NCI-H1694 treated with DMSO at 0.1 percent for 48 hours (cell line): ENCODE measurements around the gene STRN3.
A peak's percentile ranks its signal among the peaks of the same experiment; 100 is the strongest.
"Not testable (repeated sequence)": the region's sequence is repeated elsewhere in the genome, so short reads cannot be mapped to it uniquely, and the experiment has no call there.

ENCODE experiments used
- DNase-seq: peaks from one replicate; lab custom pipeline; 2025; lab: John Stamatoyannopoulos, UW

Gene STRN3

DNA sequence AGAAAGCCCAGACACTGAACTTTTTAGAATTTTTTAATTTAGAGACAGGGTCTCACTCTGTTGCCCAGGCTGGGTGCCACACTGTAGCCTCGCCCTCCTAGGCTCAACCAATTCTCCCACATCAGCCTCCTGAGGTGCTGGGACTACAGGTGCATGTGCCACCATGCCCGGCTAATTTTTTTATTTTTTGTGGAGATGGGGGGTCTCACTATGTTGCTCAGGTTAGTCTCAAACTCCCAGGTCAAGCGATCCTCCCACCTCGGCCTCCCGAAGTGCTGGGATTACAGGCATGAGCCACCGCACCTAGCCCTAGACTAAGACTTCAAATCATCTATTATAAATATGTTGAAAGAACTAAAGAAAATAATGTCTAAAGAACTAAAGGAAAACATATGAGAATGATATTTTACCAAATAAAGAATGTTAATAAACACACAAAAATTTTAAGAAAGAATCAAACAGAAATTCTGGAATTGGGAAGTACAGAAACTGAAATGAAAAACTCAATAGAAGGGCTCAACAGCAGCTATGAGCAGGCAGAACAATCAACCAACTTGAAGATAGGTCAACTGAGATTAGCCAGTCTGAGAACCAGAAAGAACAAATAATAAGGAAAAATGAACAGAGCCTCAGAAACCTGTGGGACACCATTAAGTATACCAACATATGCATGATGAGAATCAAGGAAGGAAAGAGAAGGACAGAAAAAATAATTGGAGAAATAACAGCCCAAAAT is 27.0 kb downstream of the STRN3 start:
- DNase-seq, result no peak

DNA sequence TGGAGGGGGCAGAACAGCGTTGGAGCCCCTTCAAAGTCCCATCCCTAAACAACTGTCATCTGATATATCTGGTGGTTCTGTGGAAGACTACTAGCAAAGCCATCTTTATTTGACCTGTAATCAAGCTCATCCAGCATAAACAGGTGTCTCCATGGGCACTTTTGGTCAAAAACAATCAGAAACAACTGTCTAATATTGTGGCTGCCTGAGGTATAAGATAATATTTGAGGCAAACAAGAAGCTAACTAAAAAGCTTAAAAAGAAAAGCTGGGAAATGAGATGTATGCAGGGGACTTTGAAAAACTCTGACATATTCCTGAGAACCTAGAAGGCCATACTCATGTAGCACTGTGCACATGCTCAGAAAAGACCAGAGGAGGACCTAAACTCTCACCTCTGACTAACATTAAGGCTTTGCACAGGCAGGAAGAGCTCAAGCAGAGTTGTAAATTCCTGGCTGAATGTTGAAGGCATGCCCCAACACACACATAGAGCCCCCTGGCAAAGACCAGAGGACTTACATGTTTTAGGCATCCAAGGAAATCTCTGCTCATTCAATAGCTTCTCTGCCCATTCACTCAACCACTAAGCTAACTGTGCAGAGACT is 28.0 kb downstream of the STRN3 start:
- DNase-seq, result no peak

- DNase-seq, result no peak
Measured at GRCh38 chr14:30996892-30997659, 29.1 kb downstream of the STRN3 start.

DNA sequence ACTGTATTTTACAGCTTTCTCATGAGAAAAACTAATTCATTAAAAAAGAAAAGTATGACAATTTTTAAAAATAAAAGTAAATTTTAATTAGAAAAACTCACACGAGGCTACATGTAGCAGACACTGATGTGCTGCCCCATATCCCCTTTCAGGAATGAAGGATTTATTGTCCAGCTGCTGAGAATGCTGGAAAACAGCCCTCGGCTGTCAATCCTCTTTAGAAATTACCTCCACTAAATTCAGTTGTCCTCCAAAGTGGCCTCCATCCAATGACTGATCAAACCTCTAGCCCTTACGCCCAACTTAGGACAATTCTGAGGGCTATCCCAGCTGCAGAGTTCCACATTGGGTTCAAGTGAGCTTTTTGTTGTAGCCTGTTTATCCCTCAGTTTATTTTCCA is 30.5 kb downstream of the STRN3 start:
- DNase-seq, result no peak

- no peak for DNase-seq
Measured at GRCh38 chr14:30994681-30995620, 31.2 kb downstream of the STRN3 start.

DNA sequence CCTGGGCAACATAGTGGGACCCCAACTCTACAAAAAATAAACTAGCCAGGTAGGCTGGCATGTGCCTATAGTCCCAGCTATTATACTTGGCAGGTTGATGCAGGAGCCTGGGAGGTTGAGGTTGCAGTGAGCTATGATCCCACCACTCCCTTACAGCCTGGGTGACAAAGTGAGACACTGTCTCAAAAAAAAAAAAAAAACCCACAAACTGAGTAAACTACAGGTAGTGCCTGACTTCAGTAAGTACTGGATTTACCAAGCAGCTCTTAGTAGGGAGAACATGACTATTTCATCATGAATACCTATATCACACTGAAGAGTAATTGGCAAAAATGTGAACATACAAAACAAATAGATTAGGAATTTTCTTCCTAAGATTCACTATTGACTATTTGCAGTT is 33.1 kb downstream of the STRN3 start:
- DNase-seq, result no peak

- DNase-seq, result no peak
Measured at GRCh38 chr14:30991408-30991807, 34.8 kb downstream of the STRN3 start.

DNA sequence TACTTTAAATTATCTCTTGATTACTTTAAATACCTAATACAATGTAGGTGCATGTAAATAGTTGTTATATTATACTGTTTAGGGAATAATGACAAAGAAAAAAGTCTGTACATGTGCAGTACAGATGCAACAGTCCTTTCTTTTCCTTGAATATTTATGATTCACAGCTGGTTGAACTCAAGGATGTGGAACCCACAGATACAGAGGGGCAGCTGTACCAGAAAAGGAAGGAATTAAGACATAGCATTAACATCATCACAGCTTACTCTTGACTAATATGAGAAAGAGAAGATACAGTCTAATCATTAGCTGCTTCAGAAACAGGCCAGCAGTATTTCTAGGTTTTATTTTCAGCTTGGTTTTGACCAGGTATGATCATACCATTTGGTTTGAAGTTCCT is 35.4 kb downstream of the STRN3 start:
- DNase-seq, result no peak

- DNase-seq, result no peak
Measured at GRCh38 chr14:30988509-30988908, 37.7 kb downstream of the STRN3 start.

DNA sequence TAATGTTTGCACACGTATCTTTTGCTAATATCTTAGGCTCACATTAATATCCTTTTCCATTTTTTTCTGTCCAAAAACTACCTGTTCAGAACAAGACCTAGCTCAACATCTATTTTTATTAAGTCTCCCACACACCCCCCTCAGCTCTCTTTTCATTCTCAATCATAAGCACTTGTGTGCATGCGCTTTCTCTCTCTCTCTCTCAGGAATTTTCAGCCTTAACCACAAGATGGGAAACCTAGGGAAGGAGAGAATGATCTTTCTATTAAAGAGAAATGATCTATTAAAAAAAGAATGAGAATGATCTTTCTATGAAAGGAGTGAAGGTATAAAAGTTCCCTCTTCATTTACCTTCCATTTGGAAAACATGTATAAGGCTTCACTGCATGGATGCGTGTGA is 40.4 kb downstream of the STRN3 start:
- DNase-seq, result no peak

GRCh38 chr14:30983858-30984257 is 42.3 kb downstream of the STRN3 start:
- no peak for DNase-seq

GRCh38 chr14:30982533-30982932 is 43.6 kb downstream of the STRN3 start:
- DNase-seq, result no peak

GRCh38 chr14:30980980-30981379 is 45.2 kb downstream of the STRN3 start:
- no peak for DNase-seq

GRCh38 chr14:30980106-30980704 is 46.0 kb downstream of the STRN3 start:
- DNase-seq, result peak; percentile 61

- no peak for DNase-seq
Measured at GRCh38 chr14:30977752-30978151, 48.4 kb downstream of the STRN3 start.

DNA sequence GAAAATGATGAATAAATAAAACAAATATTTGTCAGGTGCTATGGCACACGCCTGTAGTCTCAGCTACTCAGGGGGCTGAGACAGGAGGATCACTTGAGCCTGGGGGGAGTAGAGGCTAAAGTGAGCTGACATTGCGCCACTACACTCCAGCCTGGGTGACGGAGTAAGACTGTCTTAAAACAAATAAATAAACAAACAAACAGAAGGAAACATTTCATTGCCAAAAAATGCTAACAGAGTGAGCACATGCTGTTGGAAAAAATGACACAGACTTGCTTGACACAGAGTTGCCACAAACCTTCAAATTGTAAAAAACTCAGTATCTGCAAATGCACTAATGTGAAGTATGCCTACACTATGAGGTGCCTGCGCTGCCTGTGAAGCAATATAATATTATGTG is 51.6 kb downstream of the STRN3 start:
- DNase-seq, result no peak

DNA sequence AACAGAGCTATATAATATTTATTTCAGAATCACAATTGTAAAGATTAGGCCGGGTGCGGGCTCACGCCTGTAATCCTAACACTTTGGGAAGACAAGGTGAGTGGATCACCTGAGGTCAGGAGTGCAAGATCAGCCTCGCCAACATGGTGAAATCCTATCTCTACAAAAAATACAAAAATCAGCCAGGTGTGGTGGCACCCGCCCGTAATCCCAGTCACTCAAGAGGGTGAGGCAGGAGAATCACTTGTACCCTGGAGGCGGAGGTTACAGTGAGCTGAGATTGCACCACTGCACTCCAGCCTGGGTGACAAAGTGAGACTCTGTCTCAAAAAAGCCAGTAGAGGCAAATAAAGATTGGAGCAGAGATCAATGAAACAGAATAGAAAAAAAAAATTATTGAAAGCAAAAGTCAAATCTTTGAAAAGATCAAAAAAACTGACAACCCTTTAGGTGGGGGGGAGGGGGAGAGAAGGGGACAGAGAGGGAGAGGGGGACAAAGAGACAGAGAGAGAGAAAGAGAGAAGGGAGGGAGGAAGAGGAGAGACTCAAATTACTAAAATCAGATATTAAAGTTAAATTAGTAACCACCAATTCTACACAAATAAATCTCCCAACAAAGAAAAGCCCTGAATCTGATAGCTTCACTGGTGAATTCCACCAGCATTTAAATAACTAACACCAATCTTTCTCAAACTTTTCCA is 53.1 kb downstream of the STRN3 start:
- no peak for DNase-seq

- not testable (repeated sequence) for DNase-seq
Measured at GRCh38 chr14:30972036-30972732, 54.0 kb downstream of the STRN3 start.

DNA sequence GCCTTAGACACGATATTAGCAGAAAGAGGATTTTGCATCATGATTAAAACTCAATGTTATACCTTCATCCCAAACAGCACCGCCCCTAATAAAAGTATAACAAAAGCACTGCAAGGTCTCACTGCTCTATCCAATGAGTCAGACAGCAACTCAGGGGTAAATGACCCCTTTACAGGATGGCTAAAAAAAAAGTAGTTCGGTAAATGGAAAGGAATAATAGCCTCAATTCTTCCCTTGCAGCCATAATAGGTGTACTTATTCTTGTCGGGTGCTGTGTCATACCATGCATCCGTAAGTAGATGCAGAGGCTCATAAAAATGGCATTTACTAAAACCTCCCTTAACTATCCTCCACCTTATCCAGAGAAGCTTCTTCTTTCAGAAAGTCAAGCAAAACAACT is 54.6 kb downstream of the STRN3 start:
- no peak for DNase-seq

- DNase-seq, result not testable (repeated sequence)
Measured at GRCh38 chr14:30969796-30970195, 56.4 kb downstream of the STRN3 start.
